CD4-positive, alpha-beta T cell treated with Interleukin-1 beta for 1 hour (primary cell): ENCODE measurements around the gene OBP2A.

Experiments
- DNase-seq, 2 donors: peaks; one replicate each; pipeline ENCODE4 v3.0.0-alpha.2; 2020 to 2022

Gene OBP2A

GRCh38 chr9:135555203-135555602 lies 9.3 kb downstream of the OBP2A start:
- DNase-seq: no peak

DNA sequence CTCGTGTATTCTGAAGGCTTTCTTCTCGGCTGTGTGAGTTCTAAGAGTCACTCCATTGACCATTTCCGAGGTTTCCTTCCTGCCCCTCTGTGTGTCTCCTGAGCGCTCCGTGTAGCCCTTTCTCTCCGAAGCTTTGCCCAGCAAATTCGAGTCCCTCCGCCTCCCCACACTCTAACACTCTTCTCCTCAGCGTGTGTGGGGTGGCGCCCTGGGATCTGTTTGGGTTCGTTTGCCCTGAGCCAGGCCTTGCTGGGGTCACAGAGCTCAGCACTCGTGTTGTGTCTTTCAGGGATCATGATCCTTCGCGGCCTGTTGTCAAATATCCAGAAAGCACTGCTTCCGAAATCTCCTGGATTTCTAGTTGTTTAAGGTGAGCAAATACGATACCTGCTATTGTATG lies 10.0 kb downstream of the OBP2A start:
- no peak for DNase-seq

DNA sequence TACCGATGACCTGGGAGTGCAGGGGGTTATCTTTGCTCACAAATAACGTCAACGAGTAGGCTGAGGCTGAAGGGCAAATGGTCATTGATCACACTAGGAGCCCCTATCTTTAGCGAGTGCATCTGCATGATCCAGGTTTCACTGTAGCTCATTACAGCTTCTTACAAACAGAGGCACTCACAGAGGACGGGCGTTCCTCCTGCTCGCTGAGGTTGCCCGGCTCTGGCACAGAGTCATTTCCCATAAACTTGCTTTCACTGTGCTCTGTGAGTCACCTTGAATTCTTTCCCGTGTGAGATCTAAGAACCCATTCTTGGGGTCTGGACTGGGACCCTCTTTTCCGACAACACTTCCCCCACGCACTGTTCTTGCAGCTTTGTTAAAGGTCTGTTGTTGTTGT lies 13.7 kb downstream of the OBP2A start:
- no peak for DNase-seq

DNA sequence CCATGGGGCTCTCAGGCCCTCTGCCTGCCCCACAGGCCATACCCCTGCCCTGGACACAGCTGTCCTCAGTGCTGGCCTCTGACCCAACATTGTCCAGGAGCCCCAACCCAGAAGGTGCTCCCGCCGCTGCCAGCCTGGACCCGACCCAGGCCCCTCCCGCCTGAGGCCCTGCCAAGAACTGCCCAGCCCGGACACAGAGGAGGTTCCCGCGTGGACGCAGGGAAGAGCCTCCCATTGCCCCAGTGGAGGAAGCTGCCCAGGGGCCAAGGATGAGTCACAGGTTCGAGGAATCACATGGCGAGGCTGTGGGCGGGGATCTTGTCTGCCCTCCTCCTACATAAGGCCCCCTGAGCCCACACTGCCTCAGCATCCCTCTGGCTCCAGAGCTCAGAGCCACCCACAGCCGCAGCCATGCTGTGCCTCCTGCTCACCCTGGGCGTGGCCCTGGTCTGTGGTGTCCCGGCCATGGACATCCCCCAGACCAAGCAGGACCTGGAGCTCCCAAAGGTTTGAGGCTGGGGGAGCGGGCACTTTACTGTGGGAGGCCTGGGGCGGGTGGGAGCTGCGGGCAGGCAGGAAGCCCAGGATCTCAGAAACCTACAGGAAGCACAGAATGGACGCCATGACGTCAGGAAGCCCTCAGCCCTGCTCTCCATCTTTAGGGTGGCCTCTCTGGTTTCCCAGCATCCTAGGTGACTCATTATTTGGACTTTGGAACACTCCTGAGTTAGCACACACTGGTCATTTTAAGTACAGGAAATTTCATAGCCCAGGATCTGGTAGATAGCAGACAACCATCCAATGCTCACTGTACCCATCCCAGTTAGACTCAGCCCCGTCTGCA lies 15.7 kb downstream of the OBP2A start, which contains the start of gene PAEP:
Gene PAEP, plus strand, starts transcription at position 366 of the 844 bp plus-strand sequence.
- no peak for DNase-seq

DNA sequence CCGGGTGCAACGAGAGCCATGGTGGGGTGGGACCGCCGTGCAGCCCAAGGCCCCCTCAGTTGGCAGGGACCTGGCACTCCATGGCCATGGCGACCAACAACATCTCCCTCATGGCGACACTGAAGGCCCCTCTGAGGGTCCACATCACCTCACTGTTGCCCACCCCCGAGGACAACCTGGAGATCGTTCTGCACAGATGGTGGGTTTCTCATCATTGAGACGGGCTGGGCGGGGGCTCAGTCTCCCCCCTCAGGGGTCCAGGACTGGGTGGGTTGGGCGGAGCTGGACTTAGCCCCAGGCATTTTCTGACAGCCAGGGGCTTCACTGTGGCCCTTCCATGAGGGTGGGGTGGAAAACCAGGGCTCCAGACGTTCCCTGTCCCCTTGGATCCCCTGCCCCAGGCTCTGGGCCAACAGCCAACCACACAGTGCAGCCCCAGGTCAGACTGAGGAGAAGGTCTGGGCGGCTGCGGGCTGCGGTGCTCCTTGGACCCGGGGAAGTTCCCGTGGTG lies 16.4 kb downstream of the OBP2A start:
- DNase-seq: no peak

GRCh38 chr9:135563039-135563476 lies 17.1 kb downstream of the OBP2A start:
- DNase-seq: no peak

- DNase-seq: no peak
Observed at GRCh38 chr9:135563858-135564257, 17.9 kb downstream of the OBP2A start.

- no peak for DNase-seq
Observed at GRCh38 chr9:135565141-135565628, 19.3 kb downstream of the OBP2A start.

DNA sequence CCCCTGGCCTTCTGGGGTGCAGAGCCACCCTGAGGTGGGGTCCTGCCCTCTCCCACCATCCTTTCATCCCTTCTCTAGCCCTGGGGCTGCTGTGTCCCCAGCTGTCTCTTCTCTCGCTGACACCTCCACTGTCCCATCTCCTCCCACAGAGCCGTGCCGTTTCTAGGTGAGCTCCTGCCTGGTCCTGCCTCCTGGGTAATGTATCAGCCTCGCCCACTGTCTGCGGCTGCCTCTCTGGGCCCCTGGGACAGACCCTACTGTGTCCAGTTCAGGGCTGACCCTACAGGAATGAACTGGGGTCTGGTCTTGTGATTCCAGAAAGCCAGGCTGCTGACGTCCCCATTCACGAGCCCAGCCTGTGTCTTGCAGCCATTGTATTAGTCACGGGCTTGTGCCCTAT lies 19.7 kb downstream of the OBP2A start:
- DNase-seq: no peak

- no peak for DNase-seq
Observed at GRCh38 chr9:135566552-135566951, 20.6 kb downstream of the OBP2A start.

- no peak for DNase-seq
Observed at GRCh38 chr9:135567311-135567710, 21.4 kb downstream of the OBP2A start.

GRCh38 chr9:135568026-135568425 lies 22.1 kb downstream of the OBP2A start:
- DNase-seq: no peak

DNA sequence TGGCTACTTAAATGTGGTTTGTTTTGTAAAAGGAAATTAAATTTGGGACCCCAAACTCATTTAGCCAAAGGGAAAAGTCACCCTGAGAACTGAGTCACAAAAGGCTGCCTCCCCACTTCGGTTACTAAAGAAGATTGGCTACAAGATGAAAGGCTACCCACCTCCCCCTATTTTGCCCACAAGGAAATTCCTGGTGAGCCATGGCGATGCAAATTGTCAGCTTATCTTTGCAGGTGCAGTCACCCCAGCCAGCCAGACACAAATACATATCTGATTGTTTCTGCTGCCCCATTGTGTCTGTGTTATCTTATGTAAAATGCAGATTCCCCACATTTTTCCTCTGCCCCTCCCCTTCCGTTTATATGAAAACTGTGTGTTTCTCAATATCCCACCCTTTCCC lies 24.5 kb downstream of the OBP2A start:
- no peak for DNase-seq

DNA sequence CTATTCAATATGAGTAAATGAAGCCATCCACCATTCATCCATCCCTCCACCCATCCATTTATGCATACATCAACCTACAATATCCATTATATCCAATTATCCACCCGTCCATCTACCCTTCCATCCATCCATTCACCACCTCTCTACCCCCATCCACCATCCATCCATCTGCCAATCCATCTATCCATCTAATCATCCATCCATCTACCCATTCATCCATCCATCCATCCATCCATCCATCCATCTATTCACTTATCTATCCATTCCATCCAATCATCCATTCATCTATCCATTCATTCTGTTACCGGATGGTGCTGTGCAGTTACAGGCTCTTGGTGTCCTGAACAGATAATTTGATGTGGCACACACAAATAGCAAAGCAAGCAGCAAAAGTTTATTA lies 26.3 kb downstream of the OBP2A start:
- DNase-seq: no peak

DNA sequence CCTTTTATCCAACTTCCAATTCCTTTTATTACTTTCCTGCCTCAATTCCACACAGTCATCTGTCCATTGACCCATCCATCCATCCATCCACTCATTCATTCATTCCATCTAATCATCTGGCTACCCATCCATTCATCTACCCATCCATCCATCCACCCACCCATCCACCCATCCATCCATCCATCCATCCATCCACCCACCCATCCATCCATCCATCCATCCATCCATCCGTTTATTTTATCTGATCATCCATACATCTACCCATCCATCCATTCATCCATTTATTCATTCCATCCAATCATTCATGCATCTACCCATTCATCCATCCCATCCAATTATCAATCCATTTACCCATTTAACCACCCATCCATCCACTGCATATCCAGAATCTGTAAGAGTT lies 27.2 kb downstream of the OBP2A start:
- DNase-seq: no peak

DNA sequence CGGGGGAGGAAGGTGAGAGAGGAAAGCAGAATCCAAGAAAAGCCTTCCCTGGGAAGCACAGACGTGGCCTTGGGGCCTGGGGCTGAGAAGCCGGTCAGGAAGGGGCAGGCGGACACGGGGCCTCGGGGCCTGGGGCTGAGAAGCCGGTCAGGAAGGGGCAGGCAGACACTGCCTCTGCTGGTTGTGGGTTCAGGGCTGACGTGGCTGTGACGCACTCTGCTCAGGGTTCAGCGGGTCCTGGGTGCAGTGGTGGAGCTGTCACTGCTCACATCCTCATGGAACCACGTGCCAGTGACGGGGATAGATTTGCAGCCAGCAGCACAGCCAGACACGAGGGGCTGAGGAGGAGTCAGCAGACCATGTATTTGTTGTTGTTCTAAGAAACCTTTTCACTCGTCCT lies 28.4 kb downstream of the OBP2A start:
- no peak for DNase-seq

DNA sequence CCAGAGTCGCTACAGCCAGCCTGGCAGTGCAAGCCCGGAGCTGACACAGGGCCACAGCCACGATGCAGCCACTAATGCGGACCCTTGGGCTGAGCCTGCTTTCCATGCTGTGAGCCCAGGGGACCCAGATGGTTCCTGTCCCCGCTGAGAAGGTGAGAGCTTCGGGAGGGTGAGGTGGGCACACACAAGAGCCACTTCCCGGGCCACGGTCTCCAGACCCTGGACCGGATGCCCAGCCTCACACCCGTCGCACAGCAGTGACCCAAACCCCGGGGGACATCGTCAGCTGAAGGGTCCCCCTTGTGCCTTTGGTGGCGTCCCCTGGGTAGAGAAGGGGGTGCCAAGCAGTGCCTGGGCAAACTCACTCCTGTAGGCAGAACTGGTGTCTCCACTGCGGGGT lies 29.0 kb downstream of the OBP2A start:
- no peak for DNase-seq

DNA sequence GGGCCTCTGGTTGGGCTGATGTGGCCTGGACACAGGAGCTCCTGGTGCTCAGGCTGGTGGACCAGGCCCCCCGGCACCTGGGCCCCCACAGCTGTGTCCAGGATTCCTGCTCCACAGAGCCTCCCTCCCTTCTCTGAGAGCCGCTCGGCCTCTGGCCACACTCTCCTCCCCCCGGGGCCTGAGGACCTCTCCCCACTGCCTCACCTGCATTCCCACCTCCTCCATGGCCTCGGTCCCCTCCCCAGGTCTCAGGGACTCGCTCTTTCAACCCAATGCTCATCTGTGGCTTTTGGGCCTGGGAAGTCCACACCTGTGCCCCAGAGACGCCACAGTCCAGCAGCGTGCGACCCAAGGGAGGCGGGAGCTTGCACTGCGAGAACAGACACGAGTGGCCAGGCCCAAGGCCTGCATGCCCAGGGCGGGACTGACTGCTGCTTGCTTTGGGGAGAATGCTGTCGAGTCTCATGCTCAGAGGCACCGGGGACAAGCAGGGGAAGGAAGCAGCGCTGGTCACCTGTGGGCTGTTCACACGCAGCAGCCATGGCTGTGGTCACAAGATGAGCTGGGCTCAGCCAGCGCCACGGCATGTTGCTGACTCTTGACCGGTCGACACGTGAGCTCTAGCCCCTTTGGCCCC lies 30.2 kb downstream of the OBP2A start:
- no peak for DNase-seq

GRCh38 chr9:135577256-135577655 lies 31.3 kb downstream of the OBP2A start:
- no peak for DNase-seq

GRCh38 chr9:135579356-135579755 lies 33.4 kb downstream of the OBP2A start:
- DNase-seq: no peak

DNA sequence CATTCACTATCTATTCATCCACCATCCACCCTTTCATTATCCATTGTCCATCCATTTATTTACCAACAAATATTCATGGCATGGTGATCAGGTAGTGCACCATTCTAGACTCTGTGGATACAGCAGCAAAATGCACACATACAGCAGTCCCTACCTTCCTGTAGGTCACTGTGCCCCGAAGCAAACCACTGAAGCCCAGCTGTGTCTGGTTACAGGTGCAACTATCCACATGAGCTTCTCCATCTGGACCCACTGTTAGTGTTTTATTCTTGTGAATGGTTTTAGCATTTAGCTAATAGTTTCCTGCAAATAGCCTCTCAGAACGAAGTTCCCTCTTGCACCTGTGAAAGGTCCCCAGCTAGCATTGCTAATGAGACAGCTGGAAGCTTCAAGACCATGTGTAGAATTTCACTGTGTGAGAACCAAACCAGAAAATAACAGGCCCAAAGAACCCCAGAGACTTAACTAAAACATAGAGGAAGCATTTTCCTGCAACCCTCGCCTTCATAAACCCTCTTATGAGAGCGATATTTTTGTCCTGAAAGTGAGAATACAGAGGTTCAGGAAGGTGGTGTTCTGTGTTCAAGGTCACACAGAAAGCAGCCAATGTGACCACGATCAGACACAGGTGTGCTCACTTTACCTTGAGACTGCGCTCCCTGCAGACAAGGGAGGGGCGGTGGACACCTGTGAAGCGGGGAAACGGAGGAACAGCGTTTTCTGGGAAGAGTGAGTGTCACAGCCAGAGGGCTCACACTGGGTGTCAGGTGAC lies 34.1 kb downstream of the OBP2A start:
- no peak for DNase-seq

DNA sequence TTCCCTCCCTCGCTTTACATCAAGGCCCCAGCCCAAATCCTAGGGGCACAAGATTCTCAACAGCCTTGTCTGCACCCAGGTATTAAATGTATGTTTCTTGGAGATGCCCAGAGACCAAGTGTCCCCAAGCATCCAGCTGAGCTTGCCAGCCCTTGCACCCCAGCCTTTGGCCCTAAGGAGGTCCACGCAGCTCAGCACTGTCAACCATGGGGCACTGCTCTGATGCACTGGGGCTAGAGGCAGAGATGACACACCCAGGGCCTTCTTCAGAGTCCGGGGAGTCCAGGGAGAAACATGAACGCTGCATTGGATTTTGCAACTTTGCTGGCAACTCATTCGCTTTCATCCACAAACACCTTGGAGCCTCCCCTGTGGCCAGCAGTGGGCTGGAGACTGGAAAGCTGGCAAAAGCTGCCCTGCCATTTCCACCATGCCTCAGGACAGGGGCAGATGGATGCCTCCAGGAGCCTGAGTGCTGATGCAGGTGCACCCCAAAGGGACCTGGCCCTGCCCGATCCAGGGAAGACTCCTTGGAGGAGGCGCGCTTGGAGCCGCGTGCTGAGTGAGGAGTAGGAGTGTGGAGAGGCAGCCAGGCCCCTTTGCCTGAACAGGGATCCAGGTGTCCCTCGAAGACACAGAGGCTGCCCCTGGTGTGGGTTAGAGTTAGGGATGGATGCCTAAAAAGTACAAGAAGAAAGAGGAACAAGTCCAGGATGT lies 34.9 kb downstream of the OBP2A start:
- DNase-seq: no peak
